Natural killer cell treated with Interleukin-12 subunit alpha and Interleukin-12 subunit beta and Interleukin-15 and Interleukin-18, amount 100 ng/mL, for 72 hours (primary cell): ENCODE data around the gene TINCR. TPM values are rescaled to one million over a fixed set of nuclear protein-coding genes. Genes with fewer than 3 reads are reported as not detected.
"Not testable (repeated sequence)": the region's sequence is repeated elsewhere in the genome, so short reads cannot be mapped to it uniquely, and the experiment has no call there.

ENCODE experiments used
- ATAC-seq, 2 donors: fragments of 150-1000 bp; cut with Tn5 transposase in 1 of 2; sonication (Bioruptor Pico), chemical (Tn5 transposase) in 1 of 2; 2 replicates each; pipeline ENCODE4 v1.10.0; 2021
- DNase-seq: peaks from one replicate; pipeline ENCODE4 v3.0.0; 2022; ENCODE audit warnings: low spot score
- H3K27ac Mint-ChIP-seq, 2 donors: 1 replicate in 1 of 2; 2 replicates in 1 of 2; pipeline ENCODE4 v1.8.0; 2022; ENCODE audit warnings: mixed read lengths in 2 of 2, mild to moderate bottlenecking in 1 of 2, moderate library complexity in 1 of 2
- H3K27me3 Mint-ChIP-seq, 2 donors: 1 replicate in 1 of 2; 2 replicates in 1 of 2; pipeline ENCODE4 v1.8.0; 2022; ENCODE audit warnings: mixed read lengths in 2 of 2
- H3K36me3 Mint-ChIP-seq: one replicate; pipeline ENCODE4 v1.8.0; 2022; ENCODE audit warnings: mixed read lengths
- H3K4me1 Mint-ChIP-seq, 2 donors: 1 replicate in 1 of 2; 2 replicates in 1 of 2; pipeline ENCODE4 v1.8.0; 2022; ENCODE audit warnings: low read depth in 2 of 2, mixed read lengths in 2 of 2, mild to moderate bottlenecking in 1 of 2
- H3K4me3 Mint-ChIP-seq: one replicate; pipeline ENCODE4 v1.8.0; 2022; ENCODE audit warnings: mixed read lengths
- H3K9me3 Mint-ChIP-seq: 2 replicates; pipeline ENCODE4 v1.8.0; 2022; ENCODE audit warnings: mixed read lengths
- total RNA-seq, 2 donors: library from RNA; stranded (reverse); gene quantifications; one replicate each; pipeline ENCODE4 v1.2.3, GENCODE V29; 2022

TINCR gene
- total RNA-seq, 2 donors from 2014 or later, result 0.57 to 2.6 TPM

- no peak for DNase-seq
- Mint-ChIP-seq H3K27me3 (peaks cover 10 to 23% of the 10 kb centered on the region in 2 donors), H3K36me3 (no peaks in the 10 kb centered on the region), H3K4me1 (no peaks in the 10 kb centered on the region), H3K27ac (no peak overlapping the region), H3K4me3 (no peak overlapping the region), H3K9me3 (no peaks in the 10 kb centered on the region)
- ATAC-seq, result peak in 1 of 2 donors; percentile 11
Observed at GRCh38 chr19:5559804-5560133, 8.0 kb downstream of the TINCR start.

DNA sequence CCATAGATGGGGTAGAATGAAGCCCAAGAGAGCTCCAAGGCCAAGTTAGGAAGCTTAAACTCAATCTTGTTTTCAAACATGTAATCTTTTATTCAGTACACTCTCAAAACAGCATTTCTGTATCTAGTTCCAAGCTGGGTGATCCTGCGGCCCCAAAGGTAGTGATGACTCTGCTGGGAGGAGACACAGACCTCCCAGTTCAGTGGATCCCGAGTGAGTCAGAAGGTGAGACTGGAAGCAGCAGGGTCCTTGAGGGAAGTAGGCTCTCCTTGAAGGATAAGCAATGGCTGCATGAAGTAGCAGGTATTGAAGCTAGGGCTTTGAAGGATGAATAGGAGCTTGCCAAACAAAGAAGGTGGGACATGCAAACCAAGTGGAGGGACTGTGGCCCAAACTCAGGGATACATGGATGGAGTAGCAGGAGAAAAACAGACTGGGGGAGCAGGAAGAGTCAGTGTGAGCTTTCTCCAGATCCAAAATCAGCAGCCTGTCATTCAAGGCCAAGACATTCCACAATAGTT lies 9.6 kb downstream of the TINCR start:
- DNase-seq (no peak), ATAC-seq (no peak)
- Mint-ChIP-seq H3K27ac (no peak overlapping the region), H3K4me1 (no peaks in the 10 kb centered on the region), H3K27me3 (peaks cover 10 to 23% of the 10 kb centered on the region in 2 donors), H3K4me3 (no peak overlapping the region), H3K9me3 (no peaks in the 10 kb centered on the region), H3K36me3 (no peaks in the 10 kb centered on the region)

DNA sequence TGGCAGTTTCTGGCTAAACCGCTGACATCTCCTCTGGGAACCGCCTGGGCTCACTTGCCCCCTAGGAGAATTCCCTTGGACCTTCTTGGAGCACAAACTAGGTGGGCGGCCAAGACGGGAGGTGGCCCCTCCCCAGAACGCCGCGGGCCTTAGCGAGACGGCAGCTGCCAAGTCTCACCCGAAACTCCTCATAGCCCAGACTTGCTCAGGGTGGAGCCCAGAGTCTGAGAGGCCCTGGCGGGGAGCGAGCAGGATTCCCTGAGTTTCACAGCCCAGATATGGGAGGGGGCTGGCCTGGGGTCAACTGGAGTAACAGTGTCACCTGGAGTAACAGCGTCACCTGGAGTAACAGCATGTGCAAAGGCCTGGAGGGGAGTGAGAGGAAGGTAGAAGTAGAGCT lies 10.1 kb downstream of the TINCR start:
- DNase-seq (no peak), ATAC-seq (no peak)
- H3K4me3 Mint-ChIP-seq, result no peak overlapping the region
- H3K27ac Mint-ChIP-seq, result no peak overlapping the region
- no peaks in the 10 kb centered on the region for H3K36me3 Mint-ChIP-seq
- H3K4me1 Mint-ChIP-seq, result no peaks in the 10 kb centered on the region
- no peaks in the 10 kb centered on the region for H3K9me3 Mint-ChIP-seq
- peaks cover 10 to 23% of the 10 kb centered on the region in 2 donors for H3K27me3 Mint-ChIP-seq

- DNase-seq (no peak), ATAC-seq (no peak)
- H3K4me3 Mint-ChIP-seq, result no peak overlapping the region
- H3K27me3 Mint-ChIP-seq, result peaks cover 19 to 43% of the 10 kb centered on the region in 2 donors
- no peaks in the 10 kb centered on the region for H3K9me3 Mint-ChIP-seq
- no peaks in the 10 kb centered on the region for H3K36me3 Mint-ChIP-seq
- H3K4me1 Mint-ChIP-seq, result no peaks in the 10 kb centered on the region
- H3K27ac Mint-ChIP-seq, result no peak overlapping the region
Observed at GRCh38 chr19:5554828-5555227, 12.9 kb downstream of the TINCR start.

- Mint-ChIP-seq H3K27ac (no peak overlapping the region), H3K9me3 (no peaks in the 10 kb centered on the region), H3K4me3 (no peak overlapping the region), H3K4me1 (no peaks in the 10 kb centered on the region), H3K36me3 (no peaks in the 10 kb centered on the region), H3K27me3 (peaks cover 24 to 50% of the 10 kb centered on the region in 2 donors)
- no peak for DNase-seq
- ATAC-seq, result no peak
Observed at GRCh38 chr19:5553892-5554291, 13.9 kb downstream of the TINCR start.

GRCh38 chr19:5547881-5548280 lies 19.9 kb downstream of the TINCR start:
- peaks cover 19 to 27% of the 10 kb centered on the region in 2 donors for H3K27me3 Mint-ChIP-seq
- DNase-seq (no peak), ATAC-seq (no peak)
- no peaks in the 10 kb centered on the region for H3K9me3 Mint-ChIP-seq
- H3K4me1 Mint-ChIP-seq, result no peaks in the 10 kb centered on the region
- H3K4me3 Mint-ChIP-seq, result no peak overlapping the region
- H3K36me3 Mint-ChIP-seq, result no peaks in the 10 kb centered on the region
- no peak overlapping the region for H3K27ac Mint-ChIP-seq

DNA sequence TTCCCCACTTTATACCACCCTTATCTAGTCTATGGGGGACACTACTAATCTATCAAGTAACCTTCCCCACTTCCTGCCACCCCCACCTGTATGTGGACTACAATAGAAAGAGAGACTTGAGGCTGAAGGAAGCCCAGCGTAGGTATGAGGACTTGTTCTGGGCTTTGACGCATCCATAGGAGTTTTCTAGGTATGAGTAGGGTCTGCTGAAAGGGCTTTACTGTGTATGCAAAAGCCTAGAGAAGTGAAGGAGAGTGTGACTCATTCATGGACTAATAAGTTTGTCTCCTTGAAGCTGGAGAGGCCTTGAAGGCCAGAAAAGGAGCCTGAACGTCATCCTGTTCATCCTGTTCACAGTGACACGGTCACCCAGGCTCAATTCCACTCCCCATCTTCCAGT lies 21.8 kb downstream of the TINCR start:
- Mint-ChIP-seq H3K27me3 (peaks cover 9 to 15% of the 10 kb centered on the region in 2 donors), H3K4me3 (no peak overlapping the region), H3K9me3 (no peaks in the 10 kb centered on the region), H3K27ac (no peak overlapping the region), H3K4me1 (no peaks in the 10 kb centered on the region), H3K36me3 (no peaks in the 10 kb centered on the region)
- DNase-seq, result no peak
- no peak for ATAC-seq

DNA sequence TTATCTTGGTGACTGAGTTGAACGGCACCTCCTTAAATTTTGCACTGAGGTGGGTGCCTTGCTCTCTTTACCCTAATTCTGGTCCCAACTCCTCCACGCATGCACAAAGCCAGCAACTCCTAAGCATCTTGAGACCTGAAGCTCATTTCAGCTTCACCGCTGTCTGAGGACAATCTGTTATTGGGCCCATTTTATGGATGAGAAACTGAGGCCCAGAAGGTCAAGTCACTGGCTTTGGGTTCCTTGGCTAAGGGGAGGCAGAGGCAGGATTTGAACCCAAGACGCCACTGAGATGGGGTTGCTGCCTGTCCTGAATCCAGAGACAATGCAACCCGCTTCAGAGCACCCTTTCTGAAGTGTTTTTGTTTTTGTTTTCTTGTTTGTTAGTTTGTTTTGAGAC lies 22.7 kb downstream of the TINCR start:
- Mint-ChIP-seq H3K27me3 (peaks cover 7 to 9% of the 10 kb centered on the region in 2 donors), H3K36me3 (no peaks in the 10 kb centered on the region), H3K27ac (no peak overlapping the region), H3K4me3 (no peak overlapping the region), H3K4me1 (no peaks in the 10 kb centered on the region), H3K9me3 (no peaks in the 10 kb centered on the region)
- DNase-seq (no peak), ATAC-seq (no peak)

DNA sequence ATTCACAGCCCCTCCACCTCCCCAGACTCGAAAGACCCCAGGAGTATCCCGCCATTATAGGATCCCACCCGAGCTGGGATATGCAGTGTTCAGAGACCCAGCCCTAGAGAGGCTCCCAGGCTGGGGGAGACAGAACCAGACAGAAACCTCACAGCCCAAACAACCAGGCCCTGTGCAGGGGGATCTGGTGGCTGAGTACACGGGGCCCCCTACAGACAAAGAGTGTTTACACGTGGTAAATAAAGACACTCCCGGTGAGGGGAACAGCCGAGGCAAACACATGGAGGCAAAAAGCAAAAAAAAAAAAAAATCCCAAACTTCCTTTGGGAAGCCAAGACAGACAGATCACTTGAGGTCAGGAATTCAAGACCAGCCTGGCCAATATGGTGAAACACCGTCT lies 25.1 kb downstream of the TINCR start:
- H3K4me3 Mint-ChIP-seq, result no peak overlapping the region
- H3K27me3 Mint-ChIP-seq, result peaks cover 0 to 6% of the 10 kb centered on the region in 2 donors
- H3K36me3 Mint-ChIP-seq, result no peaks in the 10 kb centered on the region
- no peaks in the 10 kb centered on the region for H3K9me3 Mint-ChIP-seq
- H3K27ac Mint-ChIP-seq, result no peak overlapping the region
- DNase-seq (no peak), ATAC-seq (no peak)
- no peaks in the 10 kb centered on the region for H3K4me1 Mint-ChIP-seq

- DNase-seq (no peak), ATAC-seq (no peak)
- Mint-ChIP-seq H3K27ac (no peak overlapping the region), H3K4me3 (no peak overlapping the region), H3K9me3 (no peaks in the 10 kb centered on the region), H3K4me1 (no peaks in the 10 kb centered on the region), H3K27me3 (peaks cover 0 to 7% of the 10 kb centered on the region in 2 donors), H3K36me3 (no peaks in the 10 kb centered on the region)
Observed at GRCh38 chr19:5541456-5541855, 26.3 kb downstream of the TINCR start.

GRCh38 chr19:5540208-5540607 lies 27.5 kb downstream of the TINCR start:
- no peak for ATAC-seq
- no peak for DNase-seq
- H3K4me3 Mint-ChIP-seq, result no peak overlapping the region

GRCh38 chr19:5537870-5538269 lies 29.9 kb downstream of the TINCR start:
- H3K4me3 Mint-ChIP-seq, result no peak overlapping the region
- H3K27me3 Mint-ChIP-seq, result peaks cover 15 to 18% of the 10 kb centered on the region in 2 donors
- H3K36me3 Mint-ChIP-seq, result peaks cover 10% of the 10 kb centered on the region
- DNase-seq (no peak), ATAC-seq (peak in 1 of 2 donors; percentile 32)
- H3K4me1 Mint-ChIP-seq, result no peaks in the 10 kb centered on the region
- no peak overlapping the region for H3K27ac Mint-ChIP-seq
- peaks cover 5% of the 10 kb centered on the region for H3K9me3 Mint-ChIP-seq

More at GRCh38 chr19:5540208-5540607, 27.5 kb downstream of the TINCR start:
- Mint-ChIP-seq H3K9me3 (peaks cover under 1% of the 10 kb centered on the region), H3K36me3 (peaks cover 2% of the 10 kb centered on the region), H3K27ac (no peak overlapping the region), H3K27me3 (peaks cover 9 to 14% of the 10 kb centered on the region in 2 donors), H3K4me1 (no peaks in the 10 kb centered on the region)

- H3K4me3 Mint-ChIP-seq, H3K9me3 Mint-ChIP-seq: not testable (repeated sequence)
Observed at GRCh38 chr19:5536982-5537579, 30.7 kb downstream of the TINCR start.

DNA sequence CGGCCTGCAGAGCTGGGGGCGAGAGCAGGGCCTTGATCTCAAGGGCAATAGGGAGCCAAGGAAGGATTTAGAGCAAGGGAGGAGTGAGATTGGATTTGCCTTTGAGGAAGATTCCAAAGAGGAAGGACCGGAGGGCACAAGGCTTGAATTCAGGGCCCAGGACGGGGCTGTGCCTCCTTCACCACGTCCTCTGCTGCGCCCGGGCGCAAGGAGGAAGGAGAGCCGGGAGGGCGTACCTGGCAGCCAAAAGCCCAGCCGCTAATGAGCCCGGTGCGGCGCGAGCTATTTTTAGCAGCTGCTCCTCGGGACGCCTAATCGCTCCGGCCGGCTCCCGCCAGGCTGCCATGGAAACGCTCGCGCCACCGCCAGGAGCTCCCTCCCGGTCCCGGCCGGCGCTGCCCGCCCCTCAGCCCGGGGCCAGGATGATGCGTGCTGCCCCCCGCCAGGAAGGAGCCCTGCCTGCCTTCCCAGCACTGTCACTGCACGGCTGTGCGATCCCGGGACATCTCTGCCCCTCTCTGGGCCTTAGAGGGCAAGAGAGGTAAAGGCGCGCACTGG lies 31.3 kb downstream of the TINCR start:
- H3K9me3 Mint-ChIP-seq, result peaks cover 5% of the 10 kb centered on the region

More at GRCh38 chr19:5536982-5537579, 30.7 kb downstream of the TINCR start:
- not testable (repeated sequence) for DNase-seq, ATAC-seq, H3K4me1 Mint-ChIP-seq, H3K36me3 Mint-ChIP-seq, H3K27ac Mint-ChIP-seq
- peaks cover 15 to 18% of the 10 kb centered on the region in 2 donors for H3K27me3 Mint-ChIP-seq

More for the DNA sequence above, 31.3 kb downstream of the TINCR start:
- ATAC-seq (no peak), DNase-seq (no peak)
- peaks cover 10% of the 10 kb centered on the region for H3K36me3 Mint-ChIP-seq
- H3K27me3 Mint-ChIP-seq, result peaks cover 15 to 18% of the 10 kb centered on the region in 2 donors
- H3K27ac Mint-ChIP-seq, result no peak overlapping the region
- H3K4me1 Mint-ChIP-seq, result no peaks in the 10 kb centered on the region
- H3K4me3 Mint-ChIP-seq, result no peak overlapping the region
